Caco-2 (cell line): ENCODE measurements around the gene RBM47. TPM values are rescaled to one million over a fixed set of nuclear protein-coding genes. Genes with fewer than 3 reads are reported as not detected.

ENCODE experiments used
- BruUV-seq: library from RNA; stranded (reverse); fragments of 400-500 nt; replicated peaks from 2 replicates; lab custom pipeline; 2021; lab: Mats Ljungman, UMichigan
- CTCF ChIA-PET: fragments of 300-600 bp; sonication (Branson Sonifier 250); formaldehyde crosslinking; loops from one replicate; lab custom pipeline; 2022; ENCODE audit warnings: antibody characterized with exemption; lab: Charles Lee
- POLR2A ChIA-PET: fragments of 300-600 bp; sonication (Branson Sonifier 250); formaldehyde crosslinking; loops from one replicate; lab custom pipeline; 2022; ENCODE audit warnings: antibody characterized with exemption; lab: Charles Lee
- DNase-seq, 2 experiments: peaks; one replicate each; pipeline versions ENCODE4 v3.0.0 to v3.0.0-alpha.2; 2020 to 2022
- H3K27me3 ChIP-seq: replicated peaks from 2 replicates; pipeline ENCODE4 v1.6.0; 2011; ENCODE audit warnings: low read length; ENCODE audit not compliant: control insufficient read depth, insufficient read depth
- H3K36me3 ChIP-seq: 2 replicates; pipeline ENCODE4 v1.5.1; 2011; ENCODE audit warnings: low read length; ENCODE audit not compliant: control insufficient read depth, insufficient read depth
- H3K4me1 ChIP-seq: fragments of 250-450 bp; sonication (Bioruptor Pico); 2 replicates; pipeline ENCODE4 v1.5.1; 2020; ENCODE audit warnings: mild to moderate bottlenecking
- H3K4me3 ChIP-seq: 2 replicates; pipeline ENCODE4 v1.5.1; 2011; ENCODE audit warnings: low read depth, mild to moderate bottlenecking, control low read depth, low read length
- H3K9me3 ChIP-seq: fragments of 250-450 bp; sonication (Bioruptor Pico); 2 replicates; pipeline ENCODE4 v1.5.1; 2020; ENCODE audit warnings: mild to moderate bottlenecking, moderate library complexity
- H3K27ac Mint-ChIP-seq: one replicate; pipeline ENCODE4 v1.8.0; 2022; ENCODE audit warnings: mixed read lengths; ENCODE audit not compliant: unreplicated experiment
- H3K27me3 Mint-ChIP-seq: one replicate; pipeline ENCODE4 v1.8.0; 2022; ENCODE audit warnings: mixed read lengths; ENCODE audit not compliant: insufficient read depth, unreplicated experiment
- H3K36me3 Mint-ChIP-seq: one replicate; pipeline ENCODE4 v1.8.0; 2022; ENCODE audit warnings: mild to moderate bottlenecking, mixed read lengths; ENCODE audit not compliant: insufficient read depth, unreplicated experiment
- H3K4me1 Mint-ChIP-seq: one replicate; pipeline ENCODE4 v1.8.0; 2022; ENCODE audit warnings: low read depth, mixed read lengths; ENCODE audit not compliant: unreplicated experiment
- H3K4me3 Mint-ChIP-seq: one replicate; pipeline ENCODE4 v1.8.0; 2022; ENCODE audit warnings: mild to moderate bottlenecking, moderate library complexity, mixed read lengths; ENCODE audit not compliant: unreplicated experiment
- H3K9me3 Mint-ChIP-seq: one replicate; pipeline ENCODE4 v1.8.0; 2022; ENCODE audit warnings: mixed read lengths; ENCODE audit not compliant: unreplicated experiment
- CTCF ChIP-seq, 2 experiments: fragments of 200-600 bp in 1 of 2; IDR thresholded peaks; 1 replicate in 1 of 2; 2 replicates in 1 of 2; pipeline versions ENCODE4 v1.5.1 to v1.8.0; 2011 to 2022; ENCODE audit warnings: antibody characterized with exemption in 1 of 2, control low read depth in 1 of 2, inconsistent platforms in 1 of 2, low read depth in 1 of 2, low read length in 1 of 2, mild to moderate bottlenecking in 1 of 2, moderate library complexity in 1 of 2; ENCODE audit not compliant: insufficient read depth in 1 of 2, severe bottlenecking in 1 of 2, unreplicated experiment in 1 of 2
- intact Hi-C: fragments of 100-400 bp; cut with micrococcal nuclease; formaldehyde crosslinking; loops from one replicate; pipeline ENCODE4 v1.10.0; 2022; ENCODE audit not compliant: unreplicated experiment
- total RNA-seq: library from RNA; stranded (reverse); gene quantifications from 2 replicates; pipeline ENCODE4 v1.2.3, GENCODE V29; 2022

Gene RBM47
- total RNA-seq, 1 experiment from 2014 or later: 62.1 TPM

DNA sequence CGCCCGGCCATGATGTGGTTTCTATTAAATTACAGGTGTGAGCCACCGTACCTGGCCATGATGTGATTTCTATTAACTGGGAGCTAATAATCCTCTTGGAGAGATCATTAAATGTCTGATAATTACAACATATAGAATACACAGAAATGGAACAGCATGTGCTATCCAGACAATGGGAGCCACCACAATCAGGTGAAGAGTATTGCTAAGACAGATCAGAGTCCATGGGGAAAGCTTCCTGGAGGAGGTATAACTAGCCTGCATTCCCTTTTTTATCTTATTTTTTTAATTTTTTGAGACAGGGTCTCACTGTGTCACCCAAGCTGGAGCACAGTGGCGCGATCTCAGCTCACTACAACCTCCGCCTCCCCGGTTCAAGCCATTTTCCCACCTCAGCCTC, 147.7 kb downstream of the RBM47 start:
- intact Hi-C loops: no loop called here
- H3K36me3 ChIP-seq: no peaks in the 10 kb centered on the region
- Mint-ChIP-seq H3K27ac (no peak overlapping the region), H3K9me3 (no peaks in the 10 kb centered on the region), H3K4me3 (no peak overlapping the region), H3K27me3 (no peaks in the 10 kb centered on the region), H3K36me3 (peaks cover 24% of the 10 kb centered on the region), H3K4me1 (peaks cover 22% of the 10 kb centered on the region)
- no peak overlapping the region for H3K4me3 ChIP-seq
- ChIA-PET POLR2A (no interaction called here), CTCF (interaction anchor here (0.6 kb wide), 1 partner anchor 166 kb away, joined by 3 read pairs; no protein-coding TSS in a partner anchor)
- H3K27me3 ChIP-seq: no peaks in the 10 kb centered on the region
- no peak for TF ChIP-seq CTCF (IDR thresholded peaks at IDR 0.05; ENCODE audit: insufficient read depth in 1 of 2, low read depth in 1 of 2, low read length in 1 of 2, severe bottlenecking in 1 of 2, unreplicated experiment in 1 of 2)
- H3K4me1 ChIP-seq: peaks cover 13% of the 10 kb centered on the region
- H3K9me3 ChIP-seq: no peaks in the 10 kb centered on the region
- DNase-seq: no peak
- no TSS peak for BruUV-seq

DNA sequence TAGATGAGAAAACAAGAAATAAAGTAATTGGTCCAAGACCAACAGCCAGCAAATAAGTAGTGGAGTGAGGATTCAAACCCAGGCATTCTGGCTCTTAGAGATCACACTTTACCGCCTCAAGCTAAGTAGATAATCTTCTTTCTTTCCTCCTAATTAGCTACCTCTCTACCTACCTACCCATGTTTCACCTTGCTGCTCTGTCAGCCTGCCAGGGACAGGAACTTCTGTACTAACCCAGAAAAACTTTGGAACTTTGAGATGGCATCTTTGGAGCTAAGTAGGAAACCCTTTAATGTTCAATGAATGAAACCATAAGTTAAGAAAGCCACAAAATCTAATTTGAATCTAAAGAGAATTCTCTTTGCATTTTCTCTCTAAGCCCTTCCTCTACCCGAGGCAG, 149.4 kb downstream of the RBM47 start:
- no peaks in the 10 kb centered on the region for H3K27me3 Mint-ChIP-seq
- intact Hi-C loops: no loop called here
- no peak overlapping the region for H3K27ac Mint-ChIP-seq
- no peaks in the 10 kb centered on the region for H3K27me3 ChIP-seq
- H3K4me1 Mint-ChIP-seq: peaks cover 37% of the 10 kb centered on the region
- no TSS peak for BruUV-seq
- H3K4me3 ChIP-seq: no peak overlapping the region
- peaks cover 25% of the 10 kb centered on the region for H3K36me3 Mint-ChIP-seq
- H3K4me3 Mint-ChIP-seq: no peak overlapping the region
- no peaks in the 10 kb centered on the region for H3K9me3 ChIP-seq
- no peak for DNase-seq
- peaks cover 30% of the 10 kb centered on the region for H3K4me1 ChIP-seq
- ChIA-PET POLR2A (no interaction called here), CTCF (no interaction called here)
- H3K36me3 ChIP-seq: no peaks in the 10 kb centered on the region
- no peaks in the 10 kb centered on the region for H3K9me3 Mint-ChIP-seq
- TF ChIP-seq CTCF (IDR thresholded peaks at IDR 0.05; ENCODE audit: insufficient read depth in 1 of 2, low read depth in 1 of 2, low read length in 1 of 2, severe bottlenecking in 1 of 2, unreplicated experiment in 1 of 2): no peak

DNA sequence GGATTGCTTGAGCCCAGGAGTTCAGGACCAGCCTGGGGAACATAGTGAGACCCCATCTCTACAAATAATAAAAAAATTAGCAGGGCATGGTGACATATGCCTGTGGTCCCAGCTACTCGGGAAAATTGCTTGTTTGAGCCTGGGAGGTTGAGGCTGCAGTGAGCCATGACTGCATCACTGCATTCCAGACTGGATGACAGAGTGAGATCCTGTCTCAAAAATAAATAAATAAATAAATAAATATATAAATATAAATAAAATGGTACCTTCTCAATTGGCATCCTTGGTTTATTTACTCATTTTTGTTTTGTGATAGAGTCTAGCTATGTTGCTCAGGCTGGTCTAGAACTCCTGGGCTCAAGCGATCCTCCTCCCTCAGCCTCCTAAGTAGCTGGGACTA, 150.3 kb downstream of the RBM47 start:
- POLR2A ChIA-PET: no interaction called here
- no peaks in the 10 kb centered on the region for H3K9me3 Mint-ChIP-seq
- Histone ChIP-seq H3K4me1 (peaks cover 38% of the 10 kb centered on the region), H3K4me3 (no peak overlapping the region), H3K9me3 (no peaks in the 10 kb centered on the region), H3K27me3 (no peaks in the 10 kb centered on the region), H3K36me3 (no peaks in the 10 kb centered on the region)
- no peak for DNase-seq
- BruUV-seq: no TSS peak
- CTCF ChIA-PET: no interaction called here
- no peak overlapping the region for H3K4me3 Mint-ChIP-seq
- intact Hi-C loops: no loop called here
- peaks cover 25% of the 10 kb centered on the region for H3K36me3 Mint-ChIP-seq
- peaks cover 29% of the 10 kb centered on the region for H3K4me1 Mint-ChIP-seq
- H3K27ac Mint-ChIP-seq: no peak overlapping the region
- H3K27me3 Mint-ChIP-seq: no peaks in the 10 kb centered on the region
- TF ChIP-seq CTCF (IDR thresholded peaks at IDR 0.05; ENCODE audit: insufficient read depth in 1 of 2, low read depth in 1 of 2, low read length in 1 of 2, severe bottlenecking in 1 of 2, unreplicated experiment in 1 of 2): no peak
